Activated CD4-positive, alpha-beta T cell treated with anti-CD3 and anti-CD28 coated beads, Interleukin-2, amount 50 U/mL, for 24 hours (primary cell): ENCODE data around the gene ACSL6.
A peak's percentile ranks its signal among the peaks of the same experiment; 100 is the strongest.

Source experiments
- DNase-seq, 2 donors: peaks; one replicate each; pipeline ENCODE4 v3.0.0-alpha.2; 2020; ENCODE audit warnings: low read depth in 1 of 2, low spot score in 1 of 2

ACSL6 gene

DNA sequence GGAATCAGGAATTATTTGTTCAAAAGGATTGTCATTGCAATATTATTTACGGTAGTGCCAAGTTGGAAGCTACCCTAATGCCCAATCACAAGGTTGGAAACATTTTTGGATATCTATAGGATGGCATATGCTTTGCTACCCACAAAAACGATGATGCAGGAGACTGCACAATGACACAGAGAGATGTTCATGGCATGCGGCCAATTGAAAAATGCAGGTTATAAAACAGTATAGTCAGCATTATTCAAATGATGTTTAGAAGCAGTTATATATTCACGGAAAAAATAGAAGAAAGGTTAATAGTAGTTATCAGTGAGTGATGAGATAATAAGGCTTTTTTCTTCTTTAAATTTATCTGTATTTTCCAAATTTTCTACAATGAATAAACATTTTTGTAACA lies 5.9 kb upstream of the ACSL6 start:
- no peak for DNase-seq

DNA sequence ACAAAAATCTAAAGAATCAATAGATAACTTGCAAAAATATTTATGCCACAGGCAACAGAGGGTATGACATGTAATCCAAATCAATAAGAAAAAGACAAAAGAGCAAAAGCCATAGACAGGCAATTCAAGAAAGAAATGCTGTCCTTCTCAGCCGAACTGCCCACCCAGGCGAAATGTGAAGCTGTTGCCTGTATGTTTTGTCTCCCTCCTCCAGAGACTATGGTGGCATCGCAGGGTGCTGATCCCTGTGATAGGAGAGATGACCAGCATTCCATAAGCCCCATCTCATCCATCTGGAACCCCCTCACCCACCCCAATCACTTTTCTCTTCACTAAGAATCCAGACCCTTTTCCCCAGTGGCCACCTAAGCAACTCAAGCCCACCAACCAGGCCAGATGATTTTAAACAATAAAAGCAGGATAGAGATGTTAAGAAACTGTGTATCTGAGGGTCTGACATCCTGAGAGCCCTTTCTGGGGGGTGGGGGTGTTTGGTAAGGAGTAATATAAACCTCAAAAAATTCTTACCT lies 5.3 kb upstream of the ACSL6 start:
- no peak for DNase-seq

DNA sequence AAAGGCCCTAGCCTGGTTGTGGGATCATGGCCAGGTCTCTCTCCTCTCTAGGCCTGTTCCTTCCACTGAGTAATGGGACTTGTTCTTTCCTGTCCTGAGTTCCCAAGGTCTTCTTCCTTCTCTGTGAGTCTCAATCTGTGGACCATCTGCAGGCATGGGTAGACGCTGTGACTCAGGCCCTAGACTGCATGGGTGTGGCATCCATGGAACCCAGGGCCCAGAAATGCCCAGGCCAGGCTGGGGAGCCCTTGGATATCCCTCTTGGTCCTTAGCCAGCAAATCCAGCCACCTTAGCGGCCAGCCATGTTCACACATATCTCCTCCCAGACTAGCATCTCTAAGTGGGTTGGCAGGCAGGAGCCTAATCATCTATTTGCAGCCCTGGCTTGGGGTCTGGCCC lies 2.3 kb upstream of the ACSL6 start:
- DNase-seq = no peak

DNA sequence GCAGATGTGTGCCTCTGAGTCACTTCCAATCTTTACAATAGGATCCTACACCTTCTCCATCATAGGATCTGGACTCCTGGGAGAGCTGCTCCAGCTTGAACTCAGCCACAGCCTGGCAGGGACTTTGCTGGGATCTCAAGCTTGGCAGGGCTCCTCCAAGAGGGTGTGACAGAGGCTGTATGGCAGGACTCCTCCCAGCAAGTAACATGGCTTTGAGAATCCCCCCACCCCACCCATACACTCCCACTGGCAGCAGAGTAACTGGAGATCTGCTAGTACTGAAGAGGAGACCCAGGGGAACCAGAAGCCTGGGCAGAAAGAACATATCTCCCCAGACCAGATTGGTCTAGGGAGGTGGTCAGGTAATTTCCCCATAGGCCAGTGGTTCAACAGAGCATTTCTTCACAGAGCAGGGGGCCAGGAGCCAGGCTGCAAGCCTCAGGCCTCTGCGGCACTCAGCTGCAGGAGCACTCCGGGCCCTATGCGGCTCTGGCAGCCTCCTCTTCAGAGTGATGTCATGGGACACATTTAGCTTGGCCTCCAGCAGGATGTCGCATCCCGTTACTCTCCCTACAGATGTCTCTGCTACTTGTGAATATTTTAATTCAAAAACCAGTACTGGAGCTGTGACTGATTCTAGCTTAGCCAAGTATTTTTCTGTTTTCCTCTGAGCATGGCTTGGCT lies 1.7 kb upstream of the ACSL6 start:
- DNase-seq = no peak

DNA sequence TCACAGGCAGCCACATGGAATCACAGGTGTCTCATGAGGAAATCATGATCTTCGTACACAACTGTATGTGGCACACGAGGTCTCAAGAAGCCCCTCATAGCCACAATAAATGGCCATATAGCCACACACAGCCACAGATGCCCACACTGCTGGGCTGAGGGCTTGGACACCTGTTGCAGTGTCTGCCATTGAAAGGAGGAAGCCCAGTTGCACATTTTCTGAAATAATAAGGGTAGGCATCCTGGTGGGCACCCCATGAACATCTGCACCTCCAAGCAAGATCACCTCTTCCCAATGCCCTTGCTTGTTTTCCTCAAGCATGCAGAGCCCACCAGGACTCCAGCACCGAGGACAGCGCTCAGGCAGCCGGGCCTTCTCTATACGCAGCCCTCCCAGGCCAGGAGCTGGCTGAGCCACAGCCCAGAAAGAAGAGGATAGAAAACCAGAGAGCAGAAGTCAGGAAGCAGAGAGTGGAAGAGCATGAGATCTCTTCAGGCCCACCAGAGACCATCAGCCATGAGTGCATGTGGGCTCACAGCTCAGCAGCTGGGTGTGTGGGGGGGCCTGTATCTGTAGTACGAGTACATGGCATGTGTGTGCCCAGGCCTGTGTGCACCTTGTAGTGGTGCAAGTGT lies 1.0 kb upstream of the ACSL6 start:
- DNase-seq = no peak

DNA sequence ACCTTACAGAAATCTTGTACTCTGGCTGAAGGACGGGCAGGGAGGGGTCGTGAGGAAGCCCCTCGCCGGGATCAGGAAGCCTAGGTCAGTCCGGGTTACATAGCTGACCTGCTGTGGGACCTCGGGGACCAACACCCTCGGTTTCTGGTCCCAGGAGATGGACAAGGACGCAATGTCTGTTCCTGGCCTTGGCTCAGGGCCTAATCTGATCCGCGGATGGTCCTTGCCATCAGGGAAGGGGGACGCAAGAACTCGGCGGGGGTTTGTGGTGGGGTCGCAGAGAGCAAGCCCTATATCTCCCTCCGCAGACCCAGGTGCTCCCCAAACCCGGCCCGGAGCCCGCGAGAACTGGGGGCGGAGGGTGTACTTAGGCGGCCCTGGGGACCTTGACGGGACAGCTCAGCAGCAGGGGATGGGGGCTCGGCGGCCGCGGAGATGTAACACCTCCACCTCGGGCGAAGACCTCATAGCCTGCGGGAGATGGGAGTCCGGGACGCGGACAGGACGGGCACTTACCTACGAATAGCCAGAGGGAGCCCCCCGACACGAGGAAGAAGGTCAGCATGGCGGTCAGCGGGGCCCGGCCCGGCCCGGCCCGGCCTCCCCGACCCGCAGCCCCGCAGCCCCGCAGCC lies 353 bp downstream of the ACSL6 start:
- no peak for DNase-seq

DNA sequence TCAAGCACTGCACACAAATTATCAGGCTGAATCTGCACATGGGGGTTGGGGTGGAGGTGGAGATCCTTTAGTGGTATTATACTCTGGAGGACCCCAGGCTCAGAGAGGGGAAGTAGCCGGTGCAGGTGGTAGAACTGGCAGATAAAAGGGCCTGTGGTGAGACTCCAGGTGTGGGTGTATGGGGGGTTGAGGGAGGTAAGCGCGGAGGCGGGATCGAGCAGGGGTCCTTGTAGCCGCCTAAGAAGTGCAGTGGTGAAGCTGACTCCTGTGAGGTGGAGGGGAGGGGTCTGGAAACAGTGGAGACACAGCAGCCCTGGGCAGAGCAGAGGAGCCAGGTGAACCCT lies 841 bp downstream of the ACSL6 start:
- DNase-seq = no peak

DNA sequence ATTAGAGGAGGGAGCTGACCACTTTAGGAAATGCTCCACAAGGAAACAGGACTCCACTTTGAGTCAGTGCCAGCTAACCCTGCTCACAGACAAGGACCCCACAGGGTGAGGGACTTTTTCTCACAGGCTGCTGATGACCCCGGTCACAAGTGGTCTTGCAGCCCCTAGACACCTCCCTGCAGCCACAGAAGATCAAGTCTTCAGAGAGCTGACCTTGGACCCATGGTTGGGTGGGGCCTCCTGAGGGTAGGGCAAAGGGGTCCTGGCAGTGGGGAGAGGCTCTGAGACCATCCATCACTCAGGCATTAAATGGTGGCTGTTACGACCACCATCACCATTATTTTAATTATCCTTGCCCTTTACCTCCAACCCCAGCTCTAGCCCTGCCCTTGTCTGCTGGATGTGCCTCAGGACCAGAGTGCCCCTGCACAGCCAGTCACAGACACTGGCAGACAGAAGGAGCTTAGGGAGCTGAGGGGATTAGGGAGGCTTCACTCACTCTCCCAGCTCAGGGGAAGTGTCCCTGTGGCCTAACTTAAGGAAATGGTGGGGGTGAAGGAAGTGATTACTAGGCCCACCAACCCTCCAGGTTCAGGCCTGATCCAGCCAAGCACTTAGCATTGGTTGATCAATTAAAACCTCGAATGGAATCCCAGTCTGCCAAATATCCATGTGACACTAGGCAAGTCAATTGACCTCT lies 1.6 kb downstream of the ACSL6 start:
- DNase-seq = no peak

DNA sequence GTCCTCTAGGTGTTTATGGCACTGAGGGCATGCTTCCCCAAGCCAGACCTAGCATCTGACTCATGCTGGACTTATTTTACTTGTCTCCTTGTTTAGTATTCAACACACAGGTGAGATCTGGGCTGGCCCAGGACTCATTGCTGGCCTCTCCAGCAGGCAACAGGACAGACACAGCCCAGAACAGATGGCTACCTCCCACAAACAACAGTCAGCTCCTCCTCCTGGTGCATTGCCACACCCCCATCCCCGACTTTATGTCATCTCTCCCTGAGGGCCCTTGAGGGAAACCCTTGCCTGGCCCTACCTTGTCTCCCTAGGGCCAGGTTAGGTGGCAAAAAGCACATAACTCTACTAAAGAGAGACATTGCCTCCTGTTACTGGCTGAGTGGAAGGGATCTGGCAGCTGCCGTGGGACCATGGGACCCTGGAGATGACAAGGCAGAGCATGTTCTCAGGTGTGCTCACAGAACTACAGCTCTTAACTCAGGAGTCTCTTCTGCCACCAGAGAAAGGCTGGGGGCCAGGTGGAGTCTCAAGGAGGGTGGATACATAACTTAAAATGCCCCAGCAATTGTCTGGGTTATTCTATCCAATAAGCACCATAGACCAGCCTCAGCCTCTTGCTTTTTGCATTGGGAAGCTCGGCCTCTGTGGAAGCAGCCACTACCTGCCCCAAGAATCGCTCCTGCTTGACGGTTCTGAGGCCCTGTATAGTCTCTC lies 2.3 kb downstream of the ACSL6 start:
- no peak for DNase-seq

DNA sequence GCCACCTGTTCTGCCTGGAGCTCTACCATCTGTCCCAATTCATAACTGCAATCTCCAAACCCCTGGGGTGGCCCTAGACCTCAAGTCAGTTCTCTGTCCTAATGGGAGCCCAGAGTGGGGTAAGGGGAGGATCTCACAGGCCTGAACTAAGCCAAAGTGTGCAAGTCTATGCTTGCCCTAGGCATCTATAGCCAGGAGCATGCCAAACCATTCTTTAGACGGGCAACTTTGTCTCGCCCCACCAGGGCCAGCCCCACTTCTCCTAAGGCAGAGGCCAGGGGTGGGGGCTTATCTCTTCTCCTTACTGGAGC lies 3.3 kb downstream of the ACSL6 start:
- no peak for DNase-seq

DNA sequence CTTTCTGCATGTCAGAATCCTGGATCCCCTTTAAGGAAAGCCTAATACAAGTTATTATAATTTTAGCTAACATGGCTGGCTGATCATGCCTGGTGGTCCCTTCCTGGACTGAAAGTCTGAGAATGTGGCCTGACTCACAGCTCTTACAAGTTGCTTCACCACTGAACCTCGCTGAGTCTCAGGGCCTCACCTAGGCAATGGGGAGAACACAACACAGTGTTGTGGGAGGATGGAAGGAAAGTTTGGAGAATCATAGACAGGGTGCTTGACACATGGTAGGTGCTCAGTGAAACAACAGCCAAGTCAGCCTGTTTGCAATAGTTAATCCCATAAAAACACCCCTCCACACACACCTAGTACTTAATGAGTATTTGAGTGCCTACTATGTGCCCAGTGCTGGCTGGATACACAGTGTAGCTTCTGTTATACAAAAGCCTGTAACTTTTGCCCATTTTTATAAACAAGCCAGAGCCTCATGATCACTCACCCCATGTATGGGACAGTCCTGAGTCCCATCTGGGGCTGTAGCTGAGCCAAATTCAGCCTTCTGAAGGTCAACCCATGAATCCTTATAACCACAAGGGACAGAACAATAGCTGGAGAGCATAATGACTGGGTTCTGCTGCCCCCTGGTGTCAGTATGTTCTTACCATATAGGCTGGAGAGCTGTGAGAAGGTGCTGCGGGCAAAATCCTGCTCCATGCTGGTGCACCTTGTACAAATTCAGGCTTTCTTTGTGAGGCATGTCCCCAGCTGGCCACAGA lies 3.9 kb downstream of the ACSL6 start:
- DNase-seq = peak; percentile 35 to 73

DNA sequence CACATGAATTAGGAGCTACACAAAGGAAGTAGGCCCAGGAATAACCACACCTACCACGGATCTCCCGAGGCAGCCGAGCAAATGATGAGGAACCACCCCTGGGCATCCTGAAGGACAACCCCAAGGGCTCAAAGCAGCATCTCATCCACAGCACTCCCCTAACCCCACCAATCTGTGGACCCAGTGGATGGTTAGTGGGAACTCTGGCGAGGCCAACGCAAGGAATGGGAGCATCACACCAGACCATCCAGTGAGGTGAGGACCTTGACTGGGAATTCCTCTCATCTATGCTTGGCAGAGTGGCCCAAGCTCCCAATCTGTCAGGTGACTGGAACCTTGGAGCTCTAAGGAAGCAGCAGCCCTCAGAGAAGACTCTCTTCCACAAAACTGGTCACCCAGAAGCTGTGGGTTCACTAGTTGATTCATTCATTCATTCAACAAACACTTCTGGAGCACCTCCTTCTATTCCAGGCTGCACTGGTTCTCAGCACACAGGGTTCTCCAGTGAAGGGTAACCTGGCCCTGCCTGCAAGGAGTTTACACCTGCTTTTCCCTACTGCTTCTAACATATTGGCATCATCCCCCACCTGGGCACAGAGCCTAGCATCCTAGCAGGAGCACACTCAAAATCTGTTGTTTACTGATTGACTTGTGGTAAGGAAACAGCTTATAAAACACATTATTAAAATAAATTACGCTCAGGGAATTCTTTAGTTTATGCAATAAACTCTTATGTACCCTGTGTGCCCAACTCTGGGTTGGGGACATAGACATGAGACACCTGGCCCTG lies 4.9 kb downstream of the ACSL6 start:
- DNase-seq = no peak

DNA sequence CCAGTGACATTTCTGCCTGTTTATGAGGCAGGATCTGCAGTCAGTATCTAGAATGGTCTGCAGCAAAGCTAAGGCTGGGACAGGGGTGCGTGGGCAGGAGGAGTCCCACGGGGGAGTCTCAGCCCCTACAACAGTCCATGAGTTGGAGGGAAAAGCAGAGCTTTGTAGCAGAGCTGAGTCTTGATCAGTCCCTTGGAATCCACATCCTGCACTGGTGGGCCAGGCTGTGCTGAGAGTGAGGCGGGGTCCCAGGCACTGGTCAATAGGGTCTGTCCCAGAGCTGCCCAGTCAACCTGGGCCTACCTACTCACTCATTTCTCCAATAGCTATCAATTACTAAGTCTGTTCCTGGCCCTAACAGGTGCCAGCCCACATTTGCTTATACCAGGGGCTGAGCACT lies 5.9 kb downstream of the ACSL6 start:
- no peak for DNase-seq

DNA sequence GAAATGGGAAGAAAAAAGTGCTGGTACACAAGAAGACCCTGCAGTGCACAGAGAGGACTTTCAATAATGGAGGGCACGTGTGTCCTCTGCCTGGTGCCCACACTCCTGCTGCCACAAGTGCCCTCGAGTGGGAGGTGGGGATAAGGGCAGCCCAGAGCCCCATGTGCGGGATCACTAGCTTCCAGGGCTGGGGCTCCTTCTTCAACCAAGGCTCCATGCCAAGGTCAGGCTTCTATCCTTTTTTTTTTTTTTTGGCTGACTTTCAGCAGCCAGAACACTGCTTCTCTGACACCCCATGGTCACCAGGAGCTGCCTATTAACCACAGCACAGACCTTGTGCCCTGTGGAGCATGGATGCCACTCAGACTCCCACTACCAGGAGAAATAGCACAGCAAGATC lies 7.5 kb downstream of the ACSL6 start:
- no peak for DNase-seq

DNA sequence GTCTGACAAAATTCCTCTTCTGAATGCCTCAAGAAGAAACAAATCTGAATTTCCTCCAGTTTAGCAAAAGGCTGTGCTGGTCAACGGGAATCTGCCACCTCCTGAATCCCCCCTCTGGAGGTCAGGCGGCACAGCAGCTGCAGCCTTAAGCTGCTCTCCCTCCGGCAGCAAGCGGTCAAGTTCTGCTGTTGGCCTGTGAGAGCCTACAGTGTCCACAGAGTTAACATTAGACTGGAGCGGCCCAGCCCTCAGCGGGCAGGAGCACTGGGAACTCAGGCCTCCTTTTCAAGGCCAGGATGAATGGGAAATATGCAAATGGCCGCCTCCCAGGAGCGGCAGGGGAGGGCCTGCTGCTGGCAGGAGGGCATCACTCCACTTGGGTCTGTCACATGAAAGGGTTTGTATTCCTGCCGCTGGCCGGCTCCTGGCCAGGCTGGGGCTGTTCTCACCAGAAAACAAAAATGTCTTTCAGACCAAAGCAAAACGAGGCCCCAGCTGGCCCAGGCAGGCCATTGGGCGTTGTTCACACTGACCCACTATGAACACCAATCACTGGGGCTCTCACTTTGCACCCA lies 8.2 kb downstream of the ACSL6 start:
- no peak for DNase-seq

DNA sequence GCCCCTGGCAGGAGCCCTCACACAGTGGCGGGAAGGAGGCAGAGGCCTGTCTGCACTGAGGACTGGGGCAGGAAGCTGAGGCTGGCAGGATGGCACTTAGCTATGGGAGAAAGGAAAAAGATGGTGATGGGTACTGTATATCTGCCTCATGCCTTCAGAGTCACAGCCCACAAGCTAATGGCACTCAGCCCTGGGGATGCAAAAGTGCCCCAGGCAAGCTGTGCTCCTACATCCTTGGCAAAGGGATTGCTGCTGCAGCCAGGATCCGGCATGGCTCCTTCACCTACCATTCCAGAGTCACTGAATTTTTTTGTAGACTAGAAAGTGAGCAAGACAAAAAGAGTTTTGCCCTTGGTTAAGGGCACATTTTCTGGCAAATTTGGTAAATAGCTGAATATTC lies 8.7 kb downstream of the ACSL6 start:
- DNase-seq = no peak

DNA sequence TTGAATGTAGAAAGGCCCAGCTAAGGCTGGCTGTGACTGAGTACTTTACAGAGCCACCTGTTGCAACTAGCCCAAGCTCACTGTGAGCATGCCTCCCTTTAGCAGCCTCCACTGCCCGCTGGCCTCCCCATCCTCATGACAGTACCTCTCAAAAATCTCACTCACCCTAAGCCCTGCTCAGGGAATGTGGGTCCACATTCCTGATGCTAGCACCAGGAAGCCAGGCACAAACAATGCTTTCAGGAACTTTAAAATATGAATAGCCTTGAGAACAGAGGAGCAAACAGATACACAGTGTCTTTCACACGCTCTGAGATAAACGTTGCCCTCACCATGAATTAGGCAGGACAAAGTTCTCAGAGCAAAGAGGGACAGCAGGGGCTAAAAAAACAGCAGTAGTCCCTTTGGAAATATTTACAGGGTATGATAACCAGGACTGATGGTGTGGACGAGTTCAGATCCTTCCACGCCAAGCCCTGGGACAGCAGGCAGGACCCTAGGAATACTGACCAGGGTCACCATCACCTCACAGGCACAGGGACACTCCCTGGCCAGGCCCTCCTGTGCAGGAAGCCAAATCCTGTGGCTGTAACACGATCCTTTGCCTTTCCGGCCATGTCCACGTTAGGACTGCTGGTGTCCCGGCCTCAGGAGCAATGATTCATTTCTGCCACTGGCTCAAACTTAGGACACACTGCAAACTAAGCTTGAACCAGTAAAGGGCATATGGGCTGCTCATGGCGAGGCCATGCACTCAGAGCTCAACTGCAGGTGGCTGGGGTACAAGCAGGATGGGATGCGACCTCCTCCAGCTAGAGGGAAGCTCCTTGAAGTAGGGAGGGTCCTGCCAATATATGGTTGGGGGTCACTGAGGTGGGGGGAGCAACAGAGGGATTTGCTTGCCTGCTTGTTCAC lies 9.6 kb downstream of the ACSL6 start:
- no peak for DNase-seq

DNA sequence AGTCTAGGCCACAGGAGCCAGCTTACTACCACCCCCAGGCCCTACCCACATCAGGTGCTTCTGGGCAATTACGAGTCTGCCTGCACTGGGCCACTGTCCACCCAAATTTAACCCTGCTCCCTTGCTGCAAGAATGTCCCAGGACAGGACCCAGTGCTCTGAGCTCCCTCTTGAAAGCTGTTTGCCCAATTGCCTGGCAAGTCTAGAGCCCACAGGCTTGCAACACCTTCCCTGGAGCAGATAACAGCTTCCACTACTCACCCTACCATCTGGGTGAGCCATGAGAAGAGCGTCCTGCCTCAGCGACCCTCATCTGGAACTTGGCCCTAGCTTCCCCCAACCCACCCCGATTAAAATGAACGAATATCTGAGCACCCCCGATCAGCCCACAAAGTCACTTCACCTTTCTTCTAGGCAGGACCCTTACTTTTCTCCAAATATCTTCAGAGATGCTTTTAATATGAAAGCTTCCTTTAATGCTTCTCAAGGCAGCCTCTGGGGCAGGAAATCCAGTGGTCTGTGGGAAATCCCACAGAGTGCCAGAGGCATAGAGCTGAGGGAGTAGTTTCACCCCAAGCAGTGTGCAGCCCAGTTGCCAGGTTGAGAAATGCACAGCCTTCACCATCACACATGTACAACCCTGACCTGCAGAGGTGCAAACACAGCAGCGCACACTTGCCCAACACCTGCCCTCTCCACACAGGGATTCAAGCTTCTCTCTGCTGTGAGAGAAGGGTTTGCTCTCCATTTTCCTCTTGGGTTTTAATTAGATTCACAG lies 10.6 kb downstream of the ACSL6 start:
- DNase-seq = no peak
